HepG2 (cell line): Measurements from ENCODE around the gene GGA3. TPM values are rescaled to one million over a fixed set of nuclear protein-coding genes. Genes with fewer than 3 reads are reported as not detected.

Experiments used
- HIVEP1 ChIP-seq: sonication (generic); formaldehyde crosslinking; IDR thresholded peaks from 2 replicates; pipeline ENCODE4 v1.4.0; 2020; ENCODE audit warnings: mild to moderate bottlenecking, missing genetic modification reagents
- NCOA1 ChIP-seq: sonication (generic); formaldehyde crosslinking; IDR thresholded peaks from 2 replicates; pipeline ENCODE4 v1.9.0; 2021; ENCODE audit warnings: missing genetic modification reagents
- TBX2 ChIP-seq: sonication (generic); formaldehyde crosslinking; IDR thresholded peaks from 2 replicates; pipeline ENCODE4 v1.5.0; 2020; ENCODE audit warnings: missing genetic modification reagents, mild to moderate bottlenecking, borderline replicate concordance
- ZC3H13 ChIP-seq: sonication (generic); formaldehyde crosslinking; IDR thresholded peaks from 2 replicates; pipeline ENCODE4 v1.8.1; 2023; ENCODE audit warnings: mild to moderate bottlenecking, missing genetic modification reagents, moderate library complexity
- polyA plus RNA-seq, 8 experiments: library from polyadenylated mRNA; depleted of rRNA in 3 of 8; stranded (reverse) in 7 of 8; unstranded in 1 of 8; fragments of >200 nt; fragmentation: Illumina TruSeq in 4 of 8; extraction: Trizol in 4 of 8; gene quantifications; 2 replicates each; pipeline versions ENCODE4 v1.2.1 to v1.2.3, GENCODE V29; 2011 to 2016; ENCODE audit warnings: low read depth in 4 of 8, missing spikeins in 1 of 8, mixed read lengths in 1 of 8; ENCODE audit not compliant: insufficient read depth in 1 of 8
- total RNA-seq, 5 experiments: library from RNA; depleted of rRNA; stranded (reverse); fragments of >200 nt; fragmentation: Illumina TruSeq; extraction: Trizol; gene quantifications; 2 replicates each; pipeline ENCODE4 v1.2.3, GENCODE V29; 2016; ENCODE audit warnings: low read depth in 1 of 5
- TF ChIP-seq, protein P1 (sequence below): conservative IDR thresholded peaks from 2 replicates; pipeline ENCODE4 v1.6.1; 2018; ENCODE audit warnings: missing genetic modification reagents
- TF ChIP-seq, protein P2 (sequence below): sonication (generic); formaldehyde crosslinking; IDR thresholded peaks from 2 replicates; pipeline ENCODE4 v1.4.0; 2020; ENCODE audit warnings: missing genetic modification reagents
- TF ChIP-seq, protein P3 (sequence below): sonication (generic); IDR thresholded peaks from 2 replicates; pipeline ENCODE4 v1.6.1; 2016; ENCODE audit warnings: low read depth, borderline replicate concordance
- TF ChIP-seq, protein P4 (sequence below): sonication (generic); formaldehyde crosslinking; IDR thresholded peaks from 2 replicates; pipeline ENCODE4 v1.5.1; 2020; ENCODE audit warnings: mild to moderate bottlenecking, missing genetic modification reagents, moderate library complexity
- TF ChIP-seq, protein P5 (sequence below): sonication (generic); formaldehyde crosslinking; IDR thresholded peaks from 2 replicates; pipeline ENCODE4 v1.5.0; 2020; ENCODE audit warnings: mild to moderate bottlenecking, missing genetic modification reagents, borderline replicate concordance
- TF ChIP-seq, protein P6 (sequence below): sonication (generic); formaldehyde crosslinking; IDR thresholded peaks from 2 replicates; pipeline ENCODE4 v1.4.0; 2020; ENCODE audit warnings: missing genetic modification reagents, low read depth, mild to moderate bottlenecking, borderline replicate concordance
- TF ChIP-seq, protein P7 (sequence below), 2 experiments: IDR thresholded peaks; 2 replicates each; pipeline ENCODE4 v1.6.1; 2011 to 2012; ENCODE audit warnings: low read length in 2 of 2, borderline replicate concordance in 1 of 2, low read depth in 1 of 2, mild to moderate bottlenecking in 1 of 2, moderate library complexity in 1 of 2

GGA3 gene
- total and polyA plus RNA-seq, 2 of the 13 experiments (the other 11 are each of a cell fraction or from before 2014, with no cell fraction given): 28.4 to 43.7 TPM

DNA sequence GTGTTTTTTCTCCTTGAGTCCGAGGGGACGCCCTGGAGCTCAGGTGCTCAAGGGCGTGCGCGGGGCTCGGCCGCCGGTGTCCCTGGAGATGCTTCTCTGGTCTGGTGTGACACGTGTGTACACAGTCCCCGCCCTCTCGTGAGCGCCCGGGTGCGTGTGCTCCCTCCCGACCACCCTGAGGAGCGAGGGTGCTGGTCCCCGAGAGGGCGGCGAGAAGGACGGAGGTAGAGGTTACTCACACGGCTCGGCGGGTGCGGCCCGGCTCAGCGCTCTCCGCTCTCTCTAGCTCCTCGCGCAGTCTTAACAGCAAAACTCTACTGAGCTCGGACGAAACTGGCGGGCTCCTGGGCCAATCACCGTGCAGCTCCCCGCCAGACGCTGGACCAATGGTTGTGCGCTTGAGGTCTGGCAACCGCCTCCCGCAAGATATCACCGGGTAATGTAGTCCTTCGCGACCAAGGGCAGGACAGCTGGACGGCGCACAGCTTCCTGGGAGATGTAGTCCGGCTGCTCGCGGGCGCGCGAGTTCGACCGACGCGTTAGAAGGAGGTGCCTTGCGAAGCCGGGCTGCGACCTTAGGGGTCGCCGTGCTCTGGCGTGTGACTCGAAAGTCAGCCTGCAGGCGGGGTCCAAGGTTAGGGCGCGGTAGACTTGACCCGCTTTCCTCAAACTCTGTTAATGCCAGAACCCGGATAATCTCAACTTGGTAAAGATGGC lies 27.9 kb upstream of the GGA3 start, which contains the start of gene SLC25A19 (continued):
- TF ChIP-seq, protein P1, sequence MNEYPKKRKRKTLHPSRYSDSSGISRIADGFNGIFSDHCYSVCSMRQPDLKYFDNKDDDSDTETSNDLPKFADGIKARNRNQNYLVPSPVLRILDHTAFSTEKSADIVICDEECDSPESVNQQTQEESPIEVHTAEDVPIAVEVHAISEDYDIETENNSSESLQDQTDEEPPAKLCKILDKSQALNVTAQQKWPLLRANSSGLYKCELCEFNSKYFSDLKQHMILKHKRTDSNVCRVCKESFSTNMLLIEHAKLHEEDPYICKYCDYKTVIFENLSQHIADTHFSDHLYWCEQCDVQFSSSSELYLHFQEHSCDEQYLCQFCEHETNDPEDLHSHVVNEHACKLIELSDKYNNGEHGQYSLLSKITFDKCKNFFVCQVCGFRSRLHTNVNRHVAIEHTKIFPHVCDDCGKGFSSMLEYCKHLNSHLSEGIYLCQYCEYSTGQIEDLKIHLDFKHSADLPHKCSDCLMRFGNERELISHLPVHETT (CRISPR knock-in tag): peak; percentile 47
- TF ChIP-seq, protein P2, sequence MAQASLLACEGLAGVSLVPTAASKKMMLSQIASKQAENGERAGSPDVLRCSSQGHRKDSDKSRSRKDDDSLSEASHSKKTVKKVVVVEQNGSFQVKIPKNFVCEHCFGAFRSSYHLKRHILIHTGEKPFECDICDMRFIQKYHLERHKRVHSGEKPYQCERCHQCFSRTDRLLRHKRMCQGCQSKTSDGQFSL (CRISPR knock-in tag): no peak
- TF ChIP-seq NCOA1 (peak; percentile 64; the same call in 1 of the 2 replicates), TBX2 (CRISPR knock-in tag) (peak; percentile 90), HIVEP1 (peak; percentile 94), ZC3H13 (no peak; the same call in 1 of the 2 replicates)
- TF ChIP-seq, protein P3, sequence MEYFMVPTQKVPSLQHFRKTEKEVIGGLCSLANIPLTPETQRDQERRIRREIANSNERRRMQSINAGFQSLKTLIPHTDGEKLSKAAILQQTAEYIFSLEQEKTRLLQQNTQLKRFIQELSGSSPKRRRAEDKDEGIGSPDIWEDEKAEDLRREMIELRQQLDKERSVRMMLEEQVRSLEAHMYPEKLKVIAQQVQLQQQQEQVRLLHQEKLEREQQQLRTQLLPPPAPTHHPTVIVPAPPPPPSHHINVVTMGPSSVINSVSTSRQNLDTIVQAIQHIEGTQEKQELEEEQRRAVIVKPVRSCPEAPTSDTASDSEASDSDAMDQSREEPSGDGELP: peak; percentile 99
- TF ChIP-seq, protein P4, sequence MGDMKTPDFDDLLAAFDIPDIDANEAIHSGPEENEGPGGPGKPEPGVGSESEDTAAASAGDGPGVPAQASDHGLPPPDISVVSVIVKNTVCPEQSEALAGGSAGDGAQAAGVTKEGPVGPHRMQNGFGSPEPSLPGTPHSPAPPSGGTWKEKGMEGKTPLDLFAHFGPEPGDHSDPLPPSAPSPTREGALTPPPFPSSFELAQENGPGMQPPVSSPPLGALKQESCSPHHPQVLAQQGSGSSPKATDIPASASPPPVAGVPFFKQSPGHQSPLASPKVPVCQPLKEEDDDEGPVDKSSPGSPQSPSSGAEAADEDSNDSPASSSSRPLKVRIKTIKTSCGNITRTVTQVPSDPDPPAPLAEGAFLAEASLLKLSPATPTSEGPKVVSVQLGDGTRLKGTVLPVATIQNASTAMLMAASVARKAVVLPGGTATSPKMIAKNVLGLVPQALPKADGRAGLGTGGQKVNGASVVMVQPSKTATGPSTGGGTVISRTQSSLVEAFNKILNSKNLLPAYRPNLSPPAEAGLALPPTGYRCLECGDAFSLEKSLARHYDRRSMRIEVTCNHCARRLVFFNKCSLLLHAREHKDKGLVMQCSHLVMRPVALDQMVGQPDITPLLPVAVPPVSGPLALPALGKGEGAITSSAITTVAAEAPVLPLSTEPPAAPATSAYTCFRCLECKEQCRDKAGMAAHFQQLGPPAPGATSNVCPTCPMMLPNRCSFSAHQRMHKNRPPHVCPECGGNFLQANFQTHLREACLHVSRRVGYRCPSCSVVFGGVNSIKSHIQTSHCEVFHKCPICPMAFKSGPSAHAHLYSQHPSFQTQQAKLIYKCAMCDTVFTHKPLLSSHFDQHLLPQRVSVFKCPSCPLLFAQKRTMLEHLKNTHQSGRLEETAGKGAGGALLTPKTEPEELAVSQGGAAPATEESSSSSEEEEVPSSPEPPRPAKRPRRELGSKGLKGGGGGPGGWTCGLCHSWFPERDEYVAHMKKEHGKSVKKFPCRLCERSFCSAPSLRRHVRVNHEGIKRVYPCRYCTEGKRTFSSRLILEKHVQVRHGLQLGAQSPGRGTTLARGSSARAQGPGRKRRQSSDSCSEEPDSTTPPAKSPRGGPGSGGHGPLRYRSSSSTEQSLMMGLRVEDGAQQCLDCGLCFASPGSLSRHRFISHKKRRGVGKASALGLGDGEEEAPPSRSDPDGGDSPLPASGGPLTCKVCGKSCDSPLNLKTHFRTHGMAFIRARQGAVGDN (CRISPR knock-in tag): peak; percentile 96
- TF ChIP-seq, protein P5, sequence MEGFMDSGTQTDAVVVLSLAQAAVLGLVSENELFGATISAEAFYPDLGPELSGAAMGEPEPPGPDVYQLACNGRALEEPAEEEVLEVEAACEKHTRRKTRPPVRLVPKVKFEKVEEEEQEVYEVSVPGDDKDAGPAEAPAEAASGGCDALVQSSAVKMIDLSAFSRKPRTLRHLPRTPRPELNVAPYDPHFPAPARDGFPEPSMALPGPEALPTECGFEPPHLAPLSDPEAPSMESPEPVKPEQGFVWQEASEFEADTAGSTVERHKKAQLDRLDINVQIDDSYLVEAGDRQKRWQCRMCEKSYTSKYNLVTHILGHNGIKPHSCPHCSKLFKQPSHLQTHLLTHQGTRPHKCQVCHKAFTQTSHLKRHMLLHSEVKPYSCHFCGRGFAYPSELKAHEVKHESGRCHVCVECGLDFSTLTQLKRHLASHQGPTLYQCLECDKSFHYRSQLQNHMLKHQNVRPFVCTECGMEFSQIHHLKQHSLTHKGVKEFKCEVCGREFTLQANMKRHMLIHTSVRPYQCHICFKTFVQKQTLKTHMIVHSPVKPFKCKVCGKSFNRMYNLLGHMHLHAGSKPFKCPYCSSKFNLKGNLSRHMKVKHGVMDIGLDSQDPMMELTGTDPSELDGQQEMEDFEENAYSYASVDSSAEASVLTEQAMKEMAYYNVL (CRISPR knock-in tag): no peak
- TF ChIP-seq, protein P6, sequence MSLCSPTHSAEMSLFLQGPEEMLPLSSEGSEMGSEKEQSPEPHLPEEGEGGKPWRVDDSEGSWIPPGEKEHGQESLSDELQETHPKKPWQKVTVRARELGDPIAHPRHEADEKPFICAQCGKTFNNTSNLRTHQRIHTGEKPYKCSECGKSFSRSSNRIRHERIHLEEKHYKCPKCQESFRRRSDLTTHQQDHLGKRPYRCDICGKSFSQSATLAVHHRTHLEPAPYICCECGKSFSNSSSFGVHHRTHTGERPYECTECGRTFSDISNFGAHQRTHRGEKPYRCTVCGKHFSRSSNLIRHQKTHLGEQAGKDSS: peak; percentile 57; the same call in 1 of the 2 replicates
- TF ChIP-seq, protein P7, sequence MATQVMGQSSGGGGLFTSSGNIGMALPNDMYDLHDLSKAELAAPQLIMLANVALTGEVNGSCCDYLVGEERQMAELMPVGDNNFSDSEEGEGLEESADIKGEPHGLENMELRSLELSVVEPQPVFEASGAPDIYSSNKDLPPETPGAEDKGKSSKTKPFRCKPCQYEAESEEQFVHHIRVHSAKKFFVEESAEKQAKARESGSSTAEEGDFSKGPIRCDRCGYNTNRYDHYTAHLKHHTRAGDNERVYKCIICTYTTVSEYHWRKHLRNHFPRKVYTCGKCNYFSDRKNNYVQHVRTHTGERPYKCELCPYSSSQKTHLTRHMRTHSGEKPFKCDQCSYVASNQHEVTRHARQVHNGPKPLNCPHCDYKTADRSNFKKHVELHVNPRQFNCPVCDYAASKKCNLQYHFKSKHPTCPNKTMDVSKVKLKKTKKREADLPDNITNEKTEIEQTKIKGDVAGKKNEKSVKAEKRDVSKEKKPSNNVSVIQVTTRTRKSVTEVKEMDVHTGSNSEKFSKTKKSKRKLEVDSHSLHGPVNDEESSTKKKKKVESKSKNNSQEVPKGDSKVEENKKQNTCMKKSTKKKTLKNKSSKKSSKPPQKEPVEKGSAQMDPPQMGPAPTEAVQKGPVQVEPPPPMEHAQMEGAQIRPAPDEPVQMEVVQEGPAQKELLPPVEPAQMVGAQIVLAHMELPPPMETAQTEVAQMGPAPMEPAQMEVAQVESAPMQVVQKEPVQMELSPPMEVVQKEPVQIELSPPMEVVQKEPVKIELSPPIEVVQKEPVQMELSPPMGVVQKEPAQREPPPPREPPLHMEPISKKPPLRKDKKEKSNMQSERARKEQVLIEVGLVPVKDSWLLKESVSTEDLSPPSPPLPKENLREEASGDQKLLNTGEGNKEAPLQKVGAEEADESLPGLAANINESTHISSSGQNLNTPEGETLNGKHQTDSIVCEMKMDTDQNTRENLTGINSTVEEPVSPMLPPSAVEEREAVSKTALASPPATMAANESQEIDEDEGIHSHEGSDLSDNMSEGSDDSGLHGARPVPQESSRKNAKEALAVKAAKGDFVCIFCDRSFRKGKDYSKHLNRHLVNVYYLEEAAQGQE (IDR thresholded peaks at IDR 0.05; ENCODE audit: borderline replicate concordance in 1 of 2, low read depth in 1 of 2, low read length in 2 of 2): no peak
